Measurements from ENCODE around the gene ZFYVE28.

The ZFYVE28 gene

DNA sequence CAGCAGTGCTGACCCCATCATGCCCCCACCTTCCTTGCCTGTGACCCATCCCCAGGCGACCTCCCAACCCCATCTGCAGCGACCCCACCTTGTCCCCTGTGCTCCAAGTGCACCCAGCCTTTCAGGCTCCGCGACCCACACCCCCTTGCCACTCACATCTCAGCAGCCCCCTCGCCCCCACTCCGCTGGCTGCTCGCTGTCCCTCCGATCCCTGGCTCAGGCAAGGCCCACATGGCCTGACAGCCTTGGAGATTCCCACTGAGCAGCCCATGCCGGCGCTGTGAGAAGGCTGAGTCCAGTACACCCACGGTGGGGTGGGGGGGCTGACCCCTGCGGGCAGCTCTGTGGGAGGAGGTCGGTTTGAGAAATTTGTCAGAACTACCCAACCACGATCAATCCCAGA is 9.1 kb downstream of the ZFYVE28 start:
- no peaks in the 10 kb centered on the region for H3K9me3 Mint-ChIP-seq
- H3K27ac Mint-ChIP-seq, result no peak overlapping the region
- H3K36me3 Mint-ChIP-seq, result no peaks in the 10 kb centered on the region
- H3K4me3 Mint-ChIP-seq, result no peak overlapping the region
- no peaks in the 10 kb centered on the region for H3K27me3 Mint-ChIP-seq
- H3K4me1 Mint-ChIP-seq, result peaks cover 54% of the 10 kb centered on the region

DNA sequence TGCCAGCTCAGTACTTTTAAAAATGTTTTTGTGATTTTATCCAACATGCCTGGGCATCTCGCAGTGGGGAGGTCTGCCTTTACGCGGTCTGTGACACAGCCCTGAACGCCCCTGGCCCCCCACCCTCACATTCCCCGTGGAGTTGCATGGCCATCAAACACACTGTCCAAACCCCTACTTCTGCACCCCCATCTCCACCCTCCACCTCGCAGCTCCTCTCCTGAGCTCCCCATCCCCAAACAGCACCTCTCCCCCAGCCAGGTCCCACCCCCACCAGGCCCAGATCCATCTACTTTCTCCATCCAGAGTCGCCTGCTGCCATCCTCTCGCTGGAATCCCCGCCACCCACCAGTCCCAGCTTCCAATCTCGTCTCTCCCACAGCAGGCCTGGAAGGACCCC is 9.5 kb downstream of the ZFYVE28 start:
- Mint-ChIP-seq H3K36me3 (no peaks in the 10 kb centered on the region), H3K27ac (no peak overlapping the region), H3K4me1 (peaks cover 50% of the 10 kb centered on the region), H3K9me3 (no peaks in the 10 kb centered on the region), H3K27me3 (no peaks in the 10 kb centered on the region), H3K4me3 (no peak overlapping the region)

DNA sequence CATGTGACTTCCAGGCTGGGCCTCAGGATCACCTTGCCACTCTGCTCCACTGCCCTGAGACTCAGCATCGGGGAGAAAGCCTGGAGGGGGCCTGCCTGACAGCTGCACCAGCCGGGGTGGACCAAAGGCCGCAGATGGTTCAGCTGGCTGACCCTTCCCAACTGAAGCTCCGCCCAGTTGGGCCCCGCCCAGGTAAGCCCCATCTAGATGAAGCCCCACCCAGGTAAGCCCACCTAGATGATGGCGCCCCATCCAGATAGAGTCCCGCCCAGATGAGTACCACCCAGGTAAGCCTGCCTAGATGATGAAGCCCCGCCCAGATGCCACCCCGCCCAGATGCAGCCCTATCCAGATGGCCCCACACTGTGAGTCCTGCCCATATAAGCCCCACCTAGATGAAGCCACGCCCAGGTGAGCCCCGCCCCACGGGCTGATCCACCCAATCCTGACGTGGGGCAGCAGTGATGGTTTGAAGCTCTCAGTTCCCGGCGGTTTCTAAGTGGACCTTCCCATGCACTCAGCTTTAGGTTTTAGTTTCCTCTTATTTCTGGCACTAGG is 10.0 kb downstream of the ZFYVE28 start:
- Mint-ChIP-seq H3K36me3 (no peaks in the 10 kb centered on the region), H3K9me3 (no peaks in the 10 kb centered on the region), H3K27me3 (no peaks in the 10 kb centered on the region), H3K27ac (no peak overlapping the region), H3K4me3 (no peak overlapping the region), H3K4me1 (peaks cover 45% of the 10 kb centered on the region)

DNA sequence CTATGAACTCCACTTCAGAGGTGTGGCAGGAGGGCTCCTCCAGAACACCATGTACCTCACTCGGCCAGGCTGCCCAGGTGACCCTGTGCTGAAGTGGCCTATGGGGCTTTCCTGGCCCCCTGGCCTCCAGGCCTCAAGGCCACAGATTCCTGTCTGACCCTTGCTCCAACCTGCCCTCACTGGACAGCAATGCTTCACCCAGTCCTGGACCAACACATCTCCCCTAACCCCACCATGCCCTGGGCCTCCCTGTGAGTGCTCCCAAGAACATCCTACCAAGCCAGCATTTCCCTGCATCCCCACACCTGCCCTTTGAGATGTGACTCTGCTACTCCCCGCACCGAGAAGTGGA is 10.5 kb downstream of the ZFYVE28 start:
- Mint-ChIP-seq H3K27ac (no peak overlapping the region), H3K4me1 (peaks cover 42% of the 10 kb centered on the region), H3K9me3 (no peaks in the 10 kb centered on the region), H3K27me3 (no peaks in the 10 kb centered on the region), H3K36me3 (no peaks in the 10 kb centered on the region), H3K4me3 (no peak overlapping the region)

DNA sequence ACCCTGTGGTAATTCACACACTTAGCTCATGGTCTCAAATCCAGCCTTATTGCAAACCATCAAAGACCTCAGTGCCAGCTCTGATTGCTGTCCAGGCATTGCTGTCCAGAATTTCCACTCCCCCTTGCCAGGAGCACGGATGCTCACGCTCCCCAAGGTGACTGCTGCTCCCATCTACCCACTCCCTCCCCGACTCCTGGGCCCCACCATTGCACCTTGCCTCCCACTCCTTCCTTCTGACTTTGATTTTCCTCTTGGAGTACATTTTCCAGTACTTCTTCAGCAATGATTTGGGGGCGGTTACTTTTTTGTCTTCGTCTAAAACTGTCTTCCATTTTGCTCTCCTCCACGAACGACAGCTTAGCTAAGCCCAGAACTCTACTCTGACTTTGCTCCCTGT is 11.5 kb downstream of the ZFYVE28 start:
- Mint-ChIP-seq H3K4me1 (peaks cover 42% of the 10 kb centered on the region), H3K27ac (peak overlapping the region; percentile 52), H3K36me3 (no peaks in the 10 kb centered on the region), H3K4me3 (no peak overlapping the region), H3K27me3 (no peaks in the 10 kb centered on the region), H3K9me3 (no peaks in the 10 kb centered on the region)

DNA sequence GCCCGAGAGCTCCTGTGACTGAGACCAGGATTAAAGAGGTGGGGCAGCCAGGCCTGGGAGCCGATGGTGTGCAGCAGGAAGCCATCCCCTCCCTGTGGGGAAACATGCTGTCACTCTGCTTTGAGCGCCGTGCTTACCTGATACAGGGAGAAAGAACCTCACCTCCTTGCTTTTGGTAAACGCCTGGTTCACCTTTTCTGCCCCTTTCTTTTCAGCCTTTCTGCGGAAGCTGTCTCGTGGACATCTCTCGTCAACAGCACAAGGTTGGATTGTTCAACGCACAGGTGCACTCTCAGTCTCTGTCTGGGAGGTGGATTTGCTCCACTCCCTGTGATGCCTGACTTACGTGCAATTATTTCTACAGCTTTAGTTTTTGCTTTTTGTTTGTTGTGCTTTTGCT is 12.0 kb downstream of the ZFYVE28 start:
- H3K27ac Mint-ChIP-seq, result no peak overlapping the region
- H3K9me3 Mint-ChIP-seq, result no peaks in the 10 kb centered on the region
- H3K27me3 Mint-ChIP-seq, result no peaks in the 10 kb centered on the region

DNA sequence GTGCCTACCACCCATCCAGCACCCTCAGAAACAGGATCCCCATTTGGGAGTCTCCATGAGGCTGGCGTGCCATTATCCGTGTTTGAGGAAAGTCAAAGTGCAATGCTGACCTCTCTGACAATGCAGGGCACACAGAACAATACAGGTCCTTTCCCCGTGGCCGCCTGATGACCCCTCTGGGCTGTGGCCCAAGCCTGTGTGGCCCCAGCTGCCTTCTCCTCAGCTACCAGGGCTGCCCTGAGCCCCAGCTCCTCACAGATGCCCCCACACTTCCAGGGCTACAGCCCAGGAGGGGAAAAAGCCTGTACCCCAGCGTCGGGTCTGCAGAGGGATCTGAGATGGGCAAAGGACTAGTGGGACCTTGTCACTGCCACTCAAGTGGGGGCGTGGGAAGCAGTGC is 15.5 kb downstream of the ZFYVE28 start:
- Mint-ChIP-seq H3K36me3 (no peaks in the 10 kb centered on the region), H3K27me3 (no peaks in the 10 kb centered on the region), H3K4me1 (peaks cover 39% of the 10 kb centered on the region), H3K4me3 (no peak overlapping the region), H3K9me3 (no peaks in the 10 kb centered on the region), H3K27ac (no peak overlapping the region)

More for the DNA sequence above, 12.0 kb downstream of the ZFYVE28 start:
- Mint-ChIP-seq H3K4me1 (peaks cover 41% of the 10 kb centered on the region), H3K4me3 (no peak overlapping the region), H3K36me3 (no peaks in the 10 kb centered on the region)

DNA sequence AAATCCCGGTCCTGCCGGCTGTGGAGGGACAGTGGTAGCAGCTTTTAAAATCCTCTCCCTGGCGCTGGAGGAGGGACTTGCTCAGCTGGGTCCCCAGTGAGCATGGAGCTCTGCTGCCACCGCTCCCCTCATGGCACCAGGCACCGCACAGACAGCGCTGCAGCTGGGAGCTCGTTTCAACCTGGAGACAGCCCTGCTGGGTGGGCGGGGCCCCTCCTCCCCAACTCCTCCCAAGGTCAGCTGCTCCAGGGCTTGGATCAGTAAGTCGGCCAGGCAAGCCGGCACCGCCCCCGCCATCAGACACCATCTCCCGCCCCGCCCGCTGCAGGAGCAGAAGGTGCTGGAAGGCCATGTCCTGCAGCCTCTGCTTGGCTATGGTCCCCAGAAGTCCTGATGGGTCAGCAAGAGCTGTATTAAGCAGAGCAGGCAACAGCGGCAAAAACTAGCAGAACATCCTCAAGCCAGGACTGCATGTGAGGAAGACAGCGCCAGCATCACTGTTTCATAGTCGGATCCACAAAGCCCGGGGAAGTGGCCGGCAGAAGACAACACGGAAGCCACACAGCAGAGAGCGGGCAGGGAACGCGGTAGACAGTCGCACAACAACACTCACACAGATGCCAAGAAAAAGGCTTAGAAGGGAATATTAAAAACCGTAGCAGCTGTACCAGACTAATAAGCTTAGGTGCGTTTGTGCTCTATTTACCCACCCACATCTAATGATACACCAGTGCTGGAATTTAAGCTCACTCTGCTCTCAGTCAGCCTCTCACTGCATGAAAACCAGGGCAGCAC is 16.2 kb downstream of the ZFYVE28 start:
- Mint-ChIP-seq H3K9me3 (no peaks in the 10 kb centered on the region), H3K27ac (no peak overlapping the region), H3K4me1 (peaks cover 35% of the 10 kb centered on the region), H3K4me3 (peak overlapping the region; percentile 79), H3K36me3 (no peaks in the 10 kb centered on the region), H3K27me3 (no peaks in the 10 kb centered on the region)

DNA sequence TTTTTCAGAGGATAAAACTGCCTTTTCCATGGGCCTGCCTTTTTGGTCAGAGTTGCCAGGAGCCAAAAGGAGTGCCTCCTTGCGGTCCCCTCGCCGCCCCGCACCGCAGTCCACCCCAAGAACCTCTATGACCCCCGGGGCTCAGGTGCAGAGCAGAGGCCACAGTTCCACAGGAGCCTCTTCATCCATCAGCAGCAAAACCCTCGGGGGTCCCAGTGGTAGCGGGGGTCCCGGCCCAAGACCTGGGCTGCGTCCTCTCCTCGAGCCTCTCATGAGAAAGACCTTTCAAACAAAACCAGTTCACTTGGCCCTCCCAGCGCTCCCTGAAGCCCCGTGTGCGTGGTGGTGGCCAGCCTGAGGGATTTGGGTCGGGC is 16.8 kb downstream of the ZFYVE28 start:
- Mint-ChIP-seq H3K4me3 (peak overlapping the region; percentile 79), H3K4me1 (peaks cover 29% of the 10 kb centered on the region), H3K9me3 (no peaks in the 10 kb centered on the region), H3K36me3 (no peaks in the 10 kb centered on the region), H3K27ac (no peak overlapping the region), H3K27me3 (no peaks in the 10 kb centered on the region)

DNA sequence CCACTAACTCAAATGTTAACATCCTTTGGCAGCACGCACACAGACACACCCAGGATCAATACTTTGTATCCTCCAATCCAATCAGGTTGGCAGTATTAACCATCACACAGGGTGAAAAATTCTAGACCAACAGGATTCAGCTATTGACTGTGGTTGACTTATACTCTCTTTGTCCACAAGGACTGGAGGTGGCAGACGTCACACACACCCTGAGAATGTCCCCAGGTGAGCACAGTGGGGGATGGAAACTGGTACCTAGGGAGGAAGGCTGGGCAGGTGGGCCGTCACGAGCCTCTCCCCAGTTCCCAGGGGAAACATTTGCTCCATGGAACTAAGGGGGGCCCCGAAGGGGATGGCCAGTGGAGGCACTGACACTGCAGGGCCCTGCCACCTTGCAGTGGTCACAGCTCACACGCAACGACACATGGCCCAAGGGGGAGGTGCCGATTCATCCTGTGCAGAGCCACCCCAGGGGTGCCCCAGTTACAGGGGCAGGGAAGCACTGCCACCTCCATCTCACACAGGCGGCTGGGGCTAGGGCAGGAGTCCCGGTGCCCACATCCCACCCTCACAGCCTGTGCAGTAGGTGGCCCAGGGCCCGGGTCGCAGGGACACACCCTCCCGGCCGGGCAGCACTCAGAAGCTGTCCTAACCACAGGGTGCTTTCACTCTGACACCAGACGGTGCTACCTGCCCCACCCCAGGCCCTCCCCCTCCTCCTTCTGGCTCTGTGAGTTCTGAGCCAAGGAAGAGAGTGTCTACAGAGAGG is 17.4 kb downstream of the ZFYVE28 start:
- Mint-ChIP-seq H3K4me3 (peak overlapping the region; percentile 79), H3K27ac (no peak overlapping the region), H3K4me1 (peaks cover 27% of the 10 kb centered on the region), H3K9me3 (no peaks in the 10 kb centered on the region), H3K27me3 (no peaks in the 10 kb centered on the region), H3K36me3 (no peaks in the 10 kb centered on the region)

DNA sequence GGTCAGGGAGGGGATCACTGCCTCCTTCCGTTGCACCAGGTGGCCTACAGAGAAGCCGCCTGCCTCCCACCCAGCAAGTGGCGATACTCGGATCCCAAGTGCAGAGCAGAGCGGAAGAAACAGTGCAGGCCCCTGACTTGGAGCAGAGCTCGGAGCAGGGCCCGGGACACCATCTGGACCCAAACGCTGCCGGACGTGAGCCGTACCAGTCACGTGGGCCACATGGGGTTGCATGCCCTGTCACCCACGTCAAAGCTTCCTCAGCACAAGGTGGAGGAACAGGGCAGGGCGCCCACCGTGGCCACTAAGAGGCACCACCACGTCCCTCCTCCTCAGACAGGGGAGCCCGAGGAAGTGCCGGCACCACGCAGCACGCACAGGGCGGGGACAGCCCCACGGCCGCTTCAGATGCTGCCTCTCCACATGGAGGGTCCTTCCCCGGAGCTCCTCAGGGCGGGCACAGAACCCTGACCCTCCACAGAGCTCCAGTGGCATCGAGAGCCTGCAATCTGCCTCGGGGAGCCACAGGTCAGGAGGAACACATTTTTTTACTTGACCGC is 18.7 kb downstream of the ZFYVE28 start:
- Mint-ChIP-seq H3K9me3 (no peaks in the 10 kb centered on the region), H3K36me3 (no peaks in the 10 kb centered on the region), H3K4me1 (peaks cover 27% of the 10 kb centered on the region)

DNA sequence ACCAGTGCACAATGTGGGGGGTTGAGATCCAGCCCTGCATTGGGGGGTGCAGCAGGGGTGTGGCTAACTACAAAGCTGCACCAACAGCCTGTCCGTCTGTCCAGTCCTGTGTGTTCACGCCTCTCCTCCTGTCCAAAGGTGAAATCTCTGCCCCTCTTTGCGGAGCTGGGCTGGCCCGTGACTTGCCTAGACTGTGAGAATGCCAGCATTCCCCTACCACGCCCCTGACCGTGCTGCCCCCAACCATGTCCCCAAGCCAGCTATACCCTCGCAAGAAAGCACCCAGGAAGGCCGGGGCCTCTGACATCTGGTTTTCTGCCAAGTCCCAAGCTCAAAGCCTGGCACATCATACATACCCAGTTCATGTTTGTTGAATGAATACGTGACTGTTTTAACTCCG is 19.2 kb downstream of the ZFYVE28 start:
- H3K4me3 Mint-ChIP-seq, result no peak overlapping the region
- H3K27me3 Mint-ChIP-seq, result no peaks in the 10 kb centered on the region
- no peak overlapping the region for H3K27ac Mint-ChIP-seq
- no peaks in the 10 kb centered on the region for H3K9me3 Mint-ChIP-seq
- H3K36me3 Mint-ChIP-seq, result no peaks in the 10 kb centered on the region
- peaks cover 31% of the 10 kb centered on the region for H3K4me1 Mint-ChIP-seq

More for the DNA sequence above, 18.7 kb downstream of the ZFYVE28 start:
- Mint-ChIP-seq H3K27me3 (no peaks in the 10 kb centered on the region), H3K27ac (no peak overlapping the region), H3K4me3 (no peak overlapping the region)

DNA sequence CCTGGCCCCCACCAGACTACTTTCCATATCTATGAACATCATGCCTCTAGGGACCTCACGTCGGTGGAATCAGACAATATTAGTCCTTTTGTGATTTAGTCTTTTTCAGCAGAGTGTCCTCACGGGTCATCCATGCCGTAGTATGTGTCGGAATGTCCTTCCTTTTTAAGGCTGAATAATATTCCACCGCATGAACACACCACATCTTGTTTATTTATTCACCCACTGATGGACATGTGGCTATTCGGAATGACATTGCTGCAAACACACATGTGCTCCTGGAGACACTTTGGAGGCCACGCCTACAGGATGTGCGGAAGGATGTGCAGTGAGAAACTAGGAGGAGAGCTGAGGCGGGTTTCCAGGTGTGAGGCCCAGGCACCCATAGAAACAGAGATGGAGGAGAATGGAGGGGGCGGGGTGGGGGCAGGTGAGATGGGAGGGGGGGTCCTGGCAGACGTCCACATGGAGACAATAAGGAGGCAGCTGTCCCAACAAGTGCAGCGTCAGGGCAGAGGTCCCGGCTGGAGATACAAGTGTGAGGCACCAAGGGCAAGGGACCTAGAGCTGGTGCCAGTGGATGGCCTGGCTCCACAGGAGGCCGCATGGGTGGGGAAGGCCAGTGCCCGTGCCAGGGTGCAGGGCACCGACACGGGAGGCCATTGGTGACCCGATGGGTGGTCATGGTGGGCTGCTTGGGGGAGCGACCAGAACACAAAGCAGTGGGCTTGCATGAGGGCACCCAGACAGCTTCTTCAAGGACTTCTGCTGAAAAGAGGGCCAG is 20.7 kb downstream of the ZFYVE28 start:
- Mint-ChIP-seq H3K36me3 (no peaks in the 10 kb centered on the region), H3K4me3 (no peak overlapping the region), H3K9me3 (no peaks in the 10 kb centered on the region), H3K27me3 (no peaks in the 10 kb centered on the region), H3K4me1 (peaks cover 38% of the 10 kb centered on the region), H3K27ac (no peak overlapping the region)

DNA sequence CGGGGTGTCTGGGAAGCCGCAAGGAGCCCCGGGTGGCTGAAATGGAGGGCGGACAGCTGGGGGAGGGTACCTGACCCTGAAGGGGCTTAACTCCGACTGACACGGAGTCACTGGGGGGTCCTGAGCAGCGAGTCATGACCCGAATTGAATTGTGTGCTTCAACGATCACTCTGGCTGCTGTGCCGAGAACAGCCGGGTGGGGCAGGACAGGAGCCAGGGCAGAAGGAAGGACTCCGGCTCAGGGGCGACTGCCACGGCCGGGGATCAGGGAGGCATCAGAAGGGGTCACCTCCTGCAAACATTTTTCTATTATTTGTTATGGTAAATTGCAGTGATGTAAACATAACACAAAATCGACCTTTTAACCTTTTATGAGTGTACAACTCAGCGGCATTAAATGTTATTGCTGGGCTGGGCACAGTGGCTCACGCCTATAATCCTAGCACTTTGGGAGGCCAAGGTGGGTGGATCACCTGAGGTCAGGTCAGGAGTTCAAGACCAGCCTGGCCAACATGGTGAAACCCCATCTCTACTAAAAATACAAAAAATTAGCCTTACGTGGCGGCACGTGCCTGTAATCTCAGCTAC is 21.6 kb downstream of the ZFYVE28 start:
- H3K9me3 Mint-ChIP-seq, result no peaks in the 10 kb centered on the region
- peaks cover 33% of the 10 kb centered on the region for H3K4me1 Mint-ChIP-seq
- H3K27me3 Mint-ChIP-seq, result peaks cover 2% of the 10 kb centered on the region
- no peak overlapping the region for H3K4me3 Mint-ChIP-seq
- H3K27ac Mint-ChIP-seq, result no peak overlapping the region
- no peaks in the 10 kb centered on the region for H3K36me3 Mint-ChIP-seq

DNA sequence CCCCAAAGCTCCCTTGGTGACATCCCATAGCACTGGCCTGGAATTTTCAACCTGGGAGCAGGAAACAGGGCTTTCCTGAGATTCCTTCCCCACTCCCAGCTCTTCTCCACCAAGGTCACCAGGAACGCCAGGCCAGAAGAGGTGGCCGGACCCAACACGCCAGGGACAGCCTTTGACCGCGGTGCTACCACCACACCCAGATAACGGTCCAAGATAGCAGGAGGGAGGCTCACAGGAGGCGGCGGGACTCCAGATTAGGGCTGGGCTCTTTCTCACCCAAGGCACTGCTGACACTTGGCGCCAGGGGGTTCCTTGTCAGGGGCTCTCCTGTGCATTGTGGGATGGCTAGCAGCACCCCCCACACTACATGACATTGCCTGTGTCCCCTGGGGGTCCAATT is 22.9 kb downstream of the ZFYVE28 start:
- Mint-ChIP-seq H3K27me3 (peaks cover 2% of the 10 kb centered on the region), H3K4me1 (peaks cover 26% of the 10 kb centered on the region), H3K27ac (no peak overlapping the region), H3K9me3 (no peaks in the 10 kb centered on the region), H3K36me3 (no peaks in the 10 kb centered on the region), H3K4me3 (no peak overlapping the region)

Data from activated naive CD4-positive, alpha-beta T cell treated with anti-CD3 and anti-CD28 coated beads, Interleukin-2, amount 50 U/mL, for 24 hours (primary cell).